SU-DHL-6 (cell line): Measurements from ENCODE around the gene KIAA2012.

ENCODE experiments used
- H2AFZ ChIP-seq: fragments of 200-600 bp; sonication (generic); 2 replicates; pipeline ENCODE4 v1.6.1; 2014; ENCODE audit warnings: low read depth, mild to moderate bottlenecking, moderate library complexity, mixed read lengths, antibody characterized with exemption, low read length; ENCODE audit not compliant: severe bottlenecking
- H3F3A ChIP-seq: fragments of 200-600 bp; shearing (Covaris generic); 2 replicates; pipeline ENCODE4 v1.6.0; 2016; ENCODE audit warnings: antibody characterized with exemption, mild to moderate bottlenecking; ENCODE audit not compliant: insufficient read depth
- H3K27ac ChIP-seq: fragments of 200-600 bp; sonication (generic); 2 replicates; pipeline ENCODE4 v1.5.1; 2016; ENCODE audit warnings: low read depth, mild to moderate bottlenecking, low read length, moderate library complexity, mixed read lengths
- H3K27me3 ChIP-seq: fragments of 200-600 bp; sonication (generic), shearing (Covaris generic); 2 replicates; pipeline ENCODE4 v1.6.0; 2014; ENCODE audit warnings: mild to moderate bottlenecking, low read length
- H3K36me3 ChIP-seq: fragments of 200-600 bp; sonication (generic); 2 replicates; pipeline ENCODE4 v1.6.1; 2014; ENCODE audit warnings: mild to moderate bottlenecking, low read length, mixed read lengths
- H3K4me2 ChIP-seq: fragments of 300-600, 200-600 bp; shearing (Covaris generic), sonication (generic); 2 replicates; pipeline ENCODE4 v1.6.0; 2014; ENCODE audit warnings: low read length, low read depth, mild to moderate bottlenecking; ENCODE audit not compliant: poor library complexity, severe bottlenecking
- H3K4me3 ChIP-seq: fragments of 200-600 bp; sonication (generic); 2 replicates; pipeline ENCODE4 v1.5.1; 2014; ENCODE audit warnings: antibody characterized with exemption, low read length, mild to moderate bottlenecking, mixed read lengths; ENCODE audit not compliant: insufficient read depth, poor library complexity, severe bottlenecking
- H3K79me2 ChIP-seq: fragments of 200-600 bp; sonication (generic); 2 replicates; pipeline ENCODE4 v1.6.1; 2014; ENCODE audit warnings: mild to moderate bottlenecking, low read length, moderate library complexity; ENCODE audit not compliant: insufficient read depth
- H3K9ac ChIP-seq: fragments of 200-600 bp; sonication (generic); 2 replicates; pipeline ENCODE4 v1.7.0; 2014; ENCODE audit warnings: mild to moderate bottlenecking, low read length
- H3K9me2 ChIP-seq: fragments of 200-600 bp; sonication (generic); replicated peaks from 2 replicates; pipeline ENCODE4 v1.6.1; 2014; ENCODE audit warnings: low read length; ENCODE audit not compliant: insufficient read depth
- H3K9me3 ChIP-seq: fragments of 200-600 bp; sonication (generic); 2 replicates; pipeline ENCODE4 v1.6.1; 2014; ENCODE audit warnings: low read length, mixed read lengths; ENCODE audit not compliant: insufficient read depth
- H4K20me1 ChIP-seq: fragments of 200-600 bp; sonication (generic); 2 replicates; pipeline ENCODE4 v1.6.1; 2014; ENCODE audit warnings: low read depth, mild to moderate bottlenecking, antibody characterized with exemption, low read length, moderate library complexity, mixed read lengths
- EZH2phosphoT487 ChIP-seq: fragments of 200-600 bp; sonication (generic), shearing (Covaris generic); conservative IDR thresholded peaks from 2 replicates; pipeline ENCODE4 v1.6.1; 2018; ENCODE audit warnings: mild to moderate bottlenecking, antibody characterized with exemption, low read length, moderate library complexity, mixed read lengths
- TF ChIP-seq, protein P1 (sequence below): fragments of 200-600 bp; sonication (generic); IDR thresholded peaks from one replicate; pipeline ENCODE4 v1.5.1; 2017; ENCODE audit warnings: antibody characterized with exemption, mild to moderate bottlenecking, low read length, moderate library complexity; ENCODE audit not compliant: insufficient read depth, poor library complexity, severe bottlenecking

The KIAA2012 gene

DNA sequence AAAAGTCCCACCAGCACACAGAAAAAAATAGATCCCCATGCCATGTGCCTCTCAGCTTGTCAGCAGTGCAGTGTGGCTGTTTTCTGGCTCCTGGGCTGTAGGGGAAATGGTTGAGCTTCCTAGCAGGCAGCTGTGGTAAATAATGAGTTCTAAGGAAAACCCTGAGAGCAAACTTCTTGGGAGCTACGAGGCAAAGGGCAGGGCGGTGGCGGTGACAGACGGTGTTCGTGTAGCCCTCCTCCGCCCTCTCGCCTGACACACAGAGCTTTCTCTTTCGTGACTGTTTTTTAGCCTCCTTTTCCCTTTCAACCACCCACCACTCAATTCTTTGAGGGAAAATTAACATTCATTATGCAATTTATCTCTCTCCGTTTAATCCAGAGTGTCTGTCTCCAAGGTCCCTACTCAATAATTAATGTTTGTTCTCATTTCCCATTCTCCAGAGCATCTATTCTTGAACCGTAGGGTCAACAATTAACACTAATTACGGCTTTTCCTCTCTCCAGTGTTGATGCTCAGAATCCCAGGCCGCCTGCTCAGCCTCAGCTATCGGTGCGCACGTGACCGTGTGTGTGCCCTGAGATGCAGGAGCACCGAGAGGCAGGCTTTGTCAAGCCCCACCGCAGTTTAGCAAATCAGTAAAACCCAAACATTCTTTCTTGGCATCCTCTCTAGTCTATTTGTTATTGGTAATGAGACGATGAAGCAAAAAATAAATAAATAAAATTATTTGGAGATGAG lies 50.1 kb downstream of the KIAA2012 start:
- Histone ChIP-seq H3K4me2 (no peak overlapping the region), H3K36me3 (no peaks in the 10 kb centered on the region), H3K9me3 (no peaks in the 10 kb centered on the region), H3K4me3 (no peak overlapping the region), H3K9ac (no peak overlapping the region), H3K27ac (no peak overlapping the region), H3K27me3 (no peaks in the 10 kb centered on the region), H4K20me1 (no peaks in the 10 kb centered on the region), H3K79me2 (no peaks in the 10 kb centered on the region), H3K9me2 (no peaks in the 10 kb centered on the region), H2AFZ (no peak overlapping the region), H3F3A (no peaks in the 10 kb centered on the region)
- TF ChIP-seq, protein P1, sequence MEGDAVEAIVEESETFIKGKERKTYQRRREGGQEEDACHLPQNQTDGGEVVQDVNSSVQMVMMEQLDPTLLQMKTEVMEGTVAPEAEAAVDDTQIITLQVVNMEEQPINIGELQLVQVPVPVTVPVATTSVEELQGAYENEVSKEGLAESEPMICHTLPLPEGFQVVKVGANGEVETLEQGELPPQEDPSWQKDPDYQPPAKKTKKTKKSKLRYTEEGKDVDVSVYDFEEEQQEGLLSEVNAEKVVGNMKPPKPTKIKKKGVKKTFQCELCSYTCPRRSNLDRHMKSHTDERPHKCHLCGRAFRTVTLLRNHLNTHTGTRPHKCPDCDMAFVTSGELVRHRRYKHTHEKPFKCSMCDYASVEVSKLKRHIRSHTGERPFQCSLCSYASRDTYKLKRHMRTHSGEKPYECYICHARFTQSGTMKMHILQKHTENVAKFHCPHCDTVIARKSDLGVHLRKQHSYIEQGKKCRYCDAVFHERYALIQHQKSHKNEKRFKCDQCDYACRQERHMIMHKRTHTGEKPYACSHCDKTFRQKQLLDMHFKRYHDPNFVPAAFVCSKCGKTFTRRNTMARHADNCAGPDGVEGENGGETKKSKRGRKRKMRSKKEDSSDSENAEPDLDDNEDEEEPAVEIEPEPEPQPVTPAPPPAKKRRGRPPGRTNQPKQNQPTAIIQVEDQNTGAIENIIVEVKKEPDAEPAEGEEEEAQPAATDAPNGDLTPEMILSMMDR, result no peak
- no peak for TF ChIP-seq EZH2phosphoT487

DNA sequence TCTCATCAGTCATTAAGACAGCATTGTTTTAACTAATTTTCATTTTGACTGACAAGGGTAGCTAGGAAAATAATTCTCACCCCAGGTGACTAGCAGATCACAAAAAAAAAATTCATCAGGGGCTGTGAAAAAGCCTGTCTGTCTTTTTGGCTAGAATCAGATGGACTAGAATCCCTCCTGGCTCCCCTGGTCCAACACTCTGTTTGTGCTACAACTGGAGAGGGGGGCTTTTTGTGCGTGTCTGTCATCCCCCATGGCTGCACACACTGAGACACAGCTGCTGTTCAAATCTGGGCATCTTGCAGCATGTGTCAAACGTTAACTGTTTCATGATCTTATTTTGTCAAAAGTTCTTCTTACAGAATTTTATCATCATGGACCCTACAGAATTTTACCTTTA lies 51.2 kb downstream of the KIAA2012 start:
- no peak for TF ChIP-seq EZH2phosphoT487
- TF ChIP-seq, protein P1, result no peak
- H3K27ac ChIP-seq, result no peak overlapping the region
- H3K9ac ChIP-seq, result no peak overlapping the region
- no peak overlapping the region for H3K4me3 ChIP-seq
- H3F3A ChIP-seq, result no peaks in the 10 kb centered on the region
- no peaks in the 10 kb centered on the region for H3K9me2 ChIP-seq
- H3K9me3 ChIP-seq, result no peaks in the 10 kb centered on the region
- no peak overlapping the region for H2AFZ ChIP-seq
- no peaks in the 10 kb centered on the region for H3K27me3 ChIP-seq
- H3K4me2 ChIP-seq, result no peak overlapping the region
- H3K36me3 ChIP-seq, result no peaks in the 10 kb centered on the region
- no peaks in the 10 kb centered on the region for H3K79me2 ChIP-seq
- H4K20me1 ChIP-seq, result no peaks in the 10 kb centered on the region

DNA sequence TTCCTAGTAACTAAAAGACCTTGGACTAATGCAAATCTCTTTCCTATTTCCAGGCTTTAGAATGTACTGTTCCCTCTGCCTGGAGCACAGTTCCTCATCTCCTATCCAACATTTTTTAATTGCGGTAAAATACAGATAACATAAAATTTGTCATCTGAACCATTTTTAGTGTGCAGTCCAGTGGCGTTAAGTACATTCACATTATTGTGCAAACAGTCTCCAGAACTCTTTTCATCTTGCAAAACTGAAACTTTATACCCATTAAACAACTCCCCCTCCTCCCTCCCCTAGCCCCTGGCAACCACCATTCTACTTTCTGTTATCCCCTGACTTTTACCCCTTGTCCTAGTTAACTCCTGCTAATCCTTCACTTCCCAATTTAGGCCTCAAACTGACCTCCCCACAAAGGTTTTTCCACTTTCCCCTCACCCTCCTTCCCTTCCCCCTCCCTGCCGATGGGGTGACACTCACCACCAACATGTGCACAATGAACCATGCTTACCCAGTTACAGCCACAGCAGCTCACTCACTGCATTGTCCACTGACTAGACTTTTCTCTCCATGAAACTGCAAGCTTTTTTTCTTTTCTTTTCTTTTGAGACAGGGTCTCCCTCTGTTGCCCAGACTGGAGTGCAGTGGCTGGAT lies 54.8 kb downstream of the KIAA2012 start:
- TF ChIP-seq EZH2phosphoT487, result no peak
- TF ChIP-seq, protein P1, result no peak
- Histone ChIP-seq H3K36me3 (no peaks in the 10 kb centered on the region), H2AFZ (no peak overlapping the region), H4K20me1 (no peaks in the 10 kb centered on the region), H3K4me2 (no peak overlapping the region), H3K79me2 (no peaks in the 10 kb centered on the region), H3K27ac (no peak overlapping the region), H3K9me3 (no peaks in the 10 kb centered on the region), H3F3A (no peaks in the 10 kb centered on the region), H3K4me3 (no peak overlapping the region), H3K27me3 (no peaks in the 10 kb centered on the region), H3K9ac (no peak overlapping the region), H3K9me2 (no peaks in the 10 kb centered on the region)
